ENCODE measurements around the gene BEND2.

Gene BEND2

GRCh38 chrX:18172970-18173369 is 47.7 kb downstream of the BEND2 start:
- no peak for TF ChIP-seq CTCF (IDR thresholded peaks at IDR 0.05; ENCODE audit: borderline replicate concordance, insufficient read depth, low read depth, low read length)
- H3K4me3 ChIP-seq (ENCODE audit: low read depth, low read length): no peak overlapping the region

GRCh38 chrX:18170910-18171309 is 49.8 kb downstream of the BEND2 start:
- no peak for TF ChIP-seq CTCF (IDR thresholded peaks at IDR 0.05; ENCODE audit: borderline replicate concordance, insufficient read depth, low read depth, low read length)
- H3K4me3 ChIP-seq (ENCODE audit: low read depth, low read length): no peak overlapping the region

- no peak overlapping the region for H3K4me3 ChIP-seq (ENCODE audit: low read depth, low read length)
- no peak for TF ChIP-seq CTCF (IDR thresholded peaks at IDR 0.05; ENCODE audit: borderline replicate concordance, insufficient read depth, low read depth, low read length)
These were observed 54.6 kb downstream of the BEND2 start for GRCh38 chrX:18166068-18166467.

GRCh38 chrX:18160369-18160768 is 60.3 kb downstream of the BEND2 start:
- H3K4me3 ChIP-seq (ENCODE audit: low read depth, low read length): no peak overlapping the region
- no peak for TF ChIP-seq CTCF (IDR thresholded peaks at IDR 0.05; ENCODE audit: borderline replicate concordance, insufficient read depth, low read depth, low read length)

GRCh38 chrX:18158963-18159362 is 61.7 kb downstream of the BEND2 start:
- no peak for TF ChIP-seq CTCF (IDR thresholded peaks at IDR 0.05; ENCODE audit: borderline replicate concordance, insufficient read depth, low read depth, low read length)
- no peak overlapping the region for H3K4me3 ChIP-seq (ENCODE audit: low read depth, low read length)

- no peak overlapping the region for H3K4me3 ChIP-seq (ENCODE audit: low read depth, low read length)
- TF ChIP-seq CTCF (IDR thresholded peaks at IDR 0.05; ENCODE audit: borderline replicate concordance, insufficient read depth, low read depth, low read length): no peak
These were observed 69.0 kb downstream of the BEND2 start for GRCh38 chrX:18151649-18152048.

- H3K4me3 ChIP-seq (ENCODE audit: low read depth, low read length): no peak overlapping the region
- TF ChIP-seq CTCF (IDR thresholded peaks at IDR 0.05; ENCODE audit: borderline replicate concordance, insufficient read depth, low read depth, low read length): no peak
These were observed 69.5 kb downstream of the BEND2 start for GRCh38 chrX:18151157-18151556.
